ENCODE measurements around the gene CAT.

Gene CAT

DNA sequence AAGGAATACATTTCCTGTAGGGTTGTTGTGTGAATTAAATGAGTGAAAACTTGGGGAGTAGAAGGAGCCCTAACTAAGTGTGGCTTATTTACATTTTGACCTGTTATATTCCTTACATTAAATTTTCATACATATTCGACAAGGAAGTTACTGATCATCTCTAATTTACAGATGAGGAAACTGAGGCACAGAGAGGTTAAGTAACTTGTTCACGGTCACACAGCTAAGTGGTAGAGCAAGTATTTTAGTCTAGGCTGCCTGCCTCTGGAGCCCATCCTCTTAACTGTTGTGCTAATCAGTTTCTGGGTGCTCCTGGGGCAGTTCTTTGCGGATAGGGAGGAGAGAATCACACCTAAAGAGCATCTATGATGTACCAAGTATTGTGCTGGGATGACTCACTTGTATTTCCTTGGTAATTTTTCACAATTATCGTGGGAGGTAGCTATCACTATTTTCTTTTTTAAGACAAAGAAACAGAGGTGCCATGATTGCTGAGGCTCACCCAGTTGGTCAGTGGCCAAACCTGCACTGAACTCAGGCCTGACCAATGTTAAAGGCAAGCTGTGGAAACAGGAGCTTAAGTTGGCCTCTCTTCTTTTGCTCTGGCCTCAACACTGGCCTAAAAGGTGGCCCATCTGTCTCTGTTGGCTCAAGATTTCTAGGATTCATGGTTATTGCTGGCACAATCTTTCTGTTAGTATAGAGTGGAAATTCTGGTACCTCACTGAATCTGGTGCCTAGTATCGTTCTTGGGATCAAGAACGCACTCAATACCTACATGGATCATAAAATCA is 77.7 kb downstream of the CAT start:
- Histone ChIP-seq H3K9ac (ENCODE audit: insufficient read length, low read depth) (no peak overlapping the region), H3K36me3 (ENCODE audit: insufficient read depth, insufficient read length, low read length) (no peaks in the 10 kb centered on the region)
- DNase-seq (ENCODE audit: low read depth, low spot score), result no peak

DNA sequence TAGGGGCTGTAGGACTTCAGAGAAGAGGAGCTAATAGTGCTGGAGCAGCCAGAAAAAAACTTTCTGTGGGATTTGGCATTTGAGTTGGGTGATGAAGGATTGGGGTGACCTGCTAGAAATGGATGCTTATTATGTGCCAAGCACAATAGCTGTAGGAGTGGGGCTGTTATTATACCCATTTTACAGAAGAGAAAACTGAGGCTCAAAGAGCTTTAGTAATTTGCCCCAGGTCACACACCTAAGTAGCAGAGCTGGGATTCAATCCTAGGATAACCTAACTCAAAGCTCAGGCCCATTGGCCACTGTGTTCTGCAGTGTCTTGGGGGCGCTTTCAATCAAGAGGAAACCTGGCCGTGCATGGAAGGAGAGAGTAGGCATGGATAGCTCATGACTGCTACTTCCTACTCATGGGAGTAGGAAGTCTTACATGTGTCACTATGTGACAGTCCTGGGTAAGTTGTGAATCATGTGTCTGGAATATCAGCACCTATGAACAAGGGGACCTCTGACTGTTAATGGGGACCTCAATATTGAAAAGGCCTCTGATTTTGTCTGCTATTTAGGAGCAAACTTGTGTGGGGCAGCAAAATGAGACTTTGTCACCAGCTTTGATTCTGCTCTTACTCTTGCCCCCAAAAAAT is 81.0 kb downstream of the CAT start:
- Histone ChIP-seq H3K4me1 (ENCODE audit: insufficient read depth, insufficient read length) (no peaks in the 10 kb centered on the region), H3K36me3 (ENCODE audit: insufficient read depth, insufficient read length, low read length) (no peaks in the 10 kb centered on the region), H3K4me3 (ENCODE audit: insufficient read length, low read depth) (no peak overlapping the region), H3K9ac (ENCODE audit: insufficient read length, low read depth) (no peak overlapping the region), H3K9me3 (ENCODE audit: insufficient read depth, low read length) (no peaks in the 10 kb centered on the region), H3K27me3 (ENCODE audit: insufficient read depth, insufficient read length) (no peaks in the 10 kb centered on the region)
- TF ChIP-seq YY1 (IDR thresholded peaks at IDR 0.05; ENCODE audit: insufficient read depth, insufficient read length) (no peak), ZNF274 (IDR thresholded peaks at IDR 0.05; ENCODE audit: low read depth, low read length) (no peak), SUZ12 (IDR thresholded peaks at IDR 0.05; ENCODE audit: extremely low read depth, insufficient read depth, insufficient read length) (no peak)
- DNase-seq (ENCODE audit: low read depth, low spot score), result no peak

More for the DNA sequence above, 77.7 kb downstream of the CAT start:
- H3K4me1 ChIP-seq (ENCODE audit: insufficient read depth, insufficient read length), result no peaks in the 10 kb centered on the region
- no peaks in the 10 kb centered on the region for H3K9me3 ChIP-seq (ENCODE audit: insufficient read depth, low read length)
- H3K4me3 ChIP-seq (ENCODE audit: insufficient read length, low read depth), result no peak overlapping the region
- H3K27me3 ChIP-seq (ENCODE audit: insufficient read depth, insufficient read length), result peaks cover 1% of the 10 kb centered on the region
- TF ChIP-seq YY1 (IDR thresholded peaks at IDR 0.05; ENCODE audit: insufficient read depth, insufficient read length), result no peak
- no peak for TF ChIP-seq SUZ12 (IDR thresholded peaks at IDR 0.05; ENCODE audit: extremely low read depth, insufficient read depth, insufficient read length)
- TF ChIP-seq ZNF274 (IDR thresholded peaks at IDR 0.05; ENCODE audit: low read depth, low read length), result no peak

DNA sequence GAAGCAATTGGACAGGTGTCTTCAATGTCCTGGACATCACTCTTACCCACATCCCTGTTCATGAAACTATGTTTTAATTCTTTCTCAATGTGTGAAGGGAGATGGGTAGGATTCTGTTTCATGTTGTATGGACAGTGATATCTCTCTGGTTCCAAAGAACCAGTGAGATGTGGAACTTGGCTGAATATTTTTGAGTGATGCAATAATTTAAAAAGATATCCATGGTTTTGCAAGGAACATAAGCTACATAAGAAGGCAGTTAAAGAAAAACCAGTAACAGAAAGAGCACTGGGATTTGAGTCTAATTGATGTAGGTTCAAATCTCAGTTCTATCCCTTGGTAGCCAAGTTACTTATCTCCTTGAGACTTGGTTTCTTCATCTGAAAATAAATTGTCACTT is 82.5 kb downstream of the CAT start:
- H3K9me3 ChIP-seq (ENCODE audit: insufficient read depth, low read length), result no peaks in the 10 kb centered on the region

More for the DNA sequence above, 82.5 kb downstream of the CAT start:
- Histone ChIP-seq H3K4me3 (ENCODE audit: insufficient read length, low read depth) (no peak overlapping the region), H3K9ac (ENCODE audit: insufficient read length, low read depth) (no peak overlapping the region), H3K36me3 (ENCODE audit: insufficient read depth, insufficient read length, low read length) (no peaks in the 10 kb centered on the region), H3K4me1 (ENCODE audit: insufficient read depth, insufficient read length) (no peaks in the 10 kb centered on the region), H3K27me3 (ENCODE audit: insufficient read depth, insufficient read length) (no peaks in the 10 kb centered on the region)
- TF ChIP-seq YY1 (IDR thresholded peaks at IDR 0.05; ENCODE audit: insufficient read depth, insufficient read length) (no peak), ZNF274 (IDR thresholded peaks at IDR 0.05; ENCODE audit: low read depth, low read length) (no peak), SUZ12 (IDR thresholded peaks at IDR 0.05; ENCODE audit: extremely low read depth, insufficient read depth, insufficient read length) (no peak)
- DNase-seq (ENCODE audit: low read depth, low spot score), result no peak

Measured in NT2/D1 (cell line).